GM12878 (cell line): ENCODE data around the gene ARHGAP27. TPM values are rescaled to one million over a fixed set of nuclear protein-coding genes. Genes with fewer than 3 reads are reported as not detected.

ENCODE experiments used
- ATAC-seq: fragments of 200-7000 bp; cut with Tn5 transposase; 3 replicates; pipeline ENCODE4 v1.9.1; 2020; ENCODE audit warnings: mild to moderate bottlenecking, moderate library complexity
- BruUV-seq: library from RNA; stranded (reverse); fragments of 400-500 nt; replicated peaks from 2 replicates; lab custom pipeline; 2021; lab: Mats Ljungman, UMichigan
- CTCF ChIA-PET: fragments of 300-600 bp; sonication (Branson Sonifier 250); formaldehyde crosslinking; extraction: SDS; loops from one replicate; lab custom pipeline; 2021; ENCODE audit warnings: inconsistent platforms; lab: Yijun Ruan, JAX
- POLR2A ChIA-PET: fragments of 350-600 bp; formaldehyde crosslinking; extraction: SDS; loops from one replicate; lab custom pipeline; 2021; ENCODE audit warnings: inconsistent platforms; lab: Charles Lee
- RAD21 ChIA-PET: fragments of 300-600 bp; sonication (Branson Sonifier 250); formaldehyde crosslinking; loops from one replicate; lab custom pipeline; 2023; ENCODE audit warnings: antibody characterized with exemption; ENCODE audit not compliant: unreplicated experiment; lab: Charles Lee
- SMC1A ChIA-PET: fragments of 300-600 bp; sonication (Branson Sonifier 250); formaldehyde crosslinking; loops from one replicate; lab custom pipeline; 2023; ENCODE audit not compliant: unreplicated experiment, uncharacterized antibody; lab: Charles Lee
- DNase-seq: peaks from one replicate; pipeline ENCODE4 v3.0.0-alpha.2; 2011; ENCODE audit warnings: low read depth, low spot score
- FAIRE-seq: peaks from 3 replicates; lab custom pipeline; 2011; peaks lifted over from hg19 to GRCh38; lab: Jason Lieb, UNC
- H2AFZ ChIP-seq: 2 replicates; pipeline ENCODE4 v1.6.0; 2011; ENCODE audit warnings: low read depth, low read length, control low read depth; ENCODE audit not compliant: control insufficient read depth
- H3K27ac ChIP-seq: 2 replicates; pipeline ENCODE4 v1.5.1; 2011; ENCODE audit warnings: control low read depth; ENCODE audit not compliant: control insufficient read depth, insufficient read depth
- H3K27me3 ChIP-seq, 2 experiments: replicated peaks in 1 of 2; 2 replicates each; pipeline versions ENCODE4 v1.6.0 to v1.6.1; 2011; ENCODE audit warnings: low read length in 1 of 2; ENCODE audit not compliant: control insufficient read depth in 2 of 2, insufficient read depth in 2 of 2
- H3K36me3 ChIP-seq, 2 experiments: 2 replicates each; pipeline ENCODE4 v1.5.1; 2011; ENCODE audit warnings: low read length in 1 of 2; ENCODE audit not compliant: control insufficient read depth in 2 of 2, insufficient read depth in 2 of 2
- H3K4me1 ChIP-seq: 2 replicates; pipeline ENCODE4 v1.6.1; 2011; ENCODE audit warnings: mild to moderate bottlenecking, low read length, moderate library complexity, mixed read lengths; ENCODE audit not compliant: control insufficient read depth, insufficient read depth
- H3K4me2 ChIP-seq: 2 replicates; pipeline ENCODE4 v1.6.0; 2011; ENCODE audit warnings: control low read depth; ENCODE audit not compliant: control insufficient read depth, insufficient read depth
- H3K4me3 ChIP-seq: fragments of 200-600 bp; sonication (generic); 2 replicates; pipeline ENCODE4 v1.5.1; 2016
- H3K79me2 ChIP-seq: 2 replicates; pipeline ENCODE4 v1.6.0; 2011; ENCODE audit warnings: low read length; ENCODE audit not compliant: control insufficient read depth, insufficient read depth
- H3K9ac ChIP-seq: 2 replicates; pipeline ENCODE4 v1.8.0; 2011; ENCODE audit warnings: low read length, control low read depth, mixed read lengths; ENCODE audit not compliant: control insufficient read depth, insufficient read depth
- H3K9me3 ChIP-seq: replicated peaks from 3 replicates; pipeline ENCODE4 v1.5.1; 2011; ENCODE audit warnings: mild to moderate bottlenecking, low read length; ENCODE audit not compliant: control insufficient read depth, insufficient read depth
- H4K20me1 ChIP-seq: 2 replicates; pipeline ENCODE4 v1.6.0; 2011; ENCODE audit not compliant: control insufficient read depth, insufficient read depth
- ASH2L ChIP-seq: fragments of 300-600, 200-600 bp; sonication (generic); IDR thresholded peaks from 2 replicates; pipeline ENCODE4 v1.6.1; 2017; ENCODE audit warnings: low read depth, mild to moderate bottlenecking, borderline replicate concordance
- BCLAF1 ChIP-seq: fragments of 450-650 bp; IDR thresholded peaks from 2 replicates; pipeline ENCODE4 v1.6.1; 2017; ENCODE audit warnings: antibody characterized with exemption, mild to moderate bottlenecking, moderate library complexity
- CTCF ChIP-seq, 3 experiments: IDR thresholded peaks in 2 of 3; conservative IDR thresholded peaks in 1 of 3; 2 replicates each; pipeline ENCODE4 v1.5.1; 2011; ENCODE audit warnings: low read depth in 3 of 3, low read length in 3 of 3, mild to moderate bottlenecking in 3 of 3, control low read depth in 2 of 3, moderate library complexity in 2 of 3, inconsistent platforms in 1 of 3, mixed read lengths in 1 of 3; ENCODE audit not compliant: control insufficient read depth in 2 of 3, insufficient read depth in 1 of 3; ENCODE audit errors: extremely low read depth in 1 of 3
- MAX ChIP-seq: IDR thresholded peaks from 2 replicates; pipeline ENCODE4 v1.6.1; 2012; ENCODE audit warnings: low read depth, low read length, improper control_type of control experiment
- MEF2B ChIP-seq: fragments of 450-650 bp; IDR thresholded peaks from 2 replicates; pipeline ENCODE4 v1.6.1; 2018; ENCODE audit warnings: mild to moderate bottlenecking, moderate library complexity; ENCODE audit not compliant: partially characterized antibody, poor library complexity, severe bottlenecking
- MTA2 ChIP-seq: fragments of 450-650 bp; IDR thresholded peaks from 2 replicates; pipeline ENCODE4 v1.6.1; 2016; ENCODE audit warnings: low read depth, mild to moderate bottlenecking, moderate library complexity
- RAD21 ChIP-seq: IDR thresholded peaks from 2 replicates; pipeline ENCODE4 v1.6.1; 2011; ENCODE audit warnings: mild to moderate bottlenecking, low read depth, low read length, moderate library complexity; ENCODE audit not compliant: insufficient read depth
- RBBP5 ChIP-seq: fragments of 200-600 bp; sonication (generic); conservative IDR thresholded peaks from 2 replicates; pipeline ENCODE4 v1.6.1; 2016
- SMAD1 ChIP-seq: fragments of 450-650 bp; IDR thresholded peaks from 2 replicates; pipeline ENCODE4 v1.6.1; 2018; ENCODE audit warnings: mild to moderate bottlenecking, low read depth; ENCODE audit not compliant: partially characterized antibody
- SREBF2 ChIP-seq: IDR thresholded peaks from 2 replicates; pipeline ENCODE4 v1.6.1; 2012; ENCODE audit warnings: mild to moderate bottlenecking, low read length
- YY1 ChIP-seq: IDR thresholded peaks from 2 replicates; pipeline ENCODE4 v1.6.1; 2011; ENCODE audit warnings: low read depth, mild to moderate bottlenecking, low read length
- ZNF274 ChIP-seq: IDR thresholded peaks from one replicate; pipeline ENCODE4 v1.8.0; 2011; ENCODE audit not compliant: insufficient read length, insufficient read depth
- WGBS: methylation state at CpG from one replicate; pipeline ENCODE4 v1.1.6; 2016; ENCODE audit warnings: low lambda C conversion rate; ENCODE audit not compliant: insufficient replicate concordance, insufficient coverage; ENCODE audit errors: missing lambda C conversion rate; 5-methylcytosine and 5-hydroxymethylcytosine counted together
- in situ Hi-C: fragments of 300-500 bp; cut with MboI; formaldehyde crosslinking; loops from 9 replicates; pipeline ENCODE4 v1.14.3; 2018; ENCODE audit warnings: mixed read lengths
- intact Hi-C: fragments of 100-400 bp; cut with micrococcal nuclease; formaldehyde crosslinking; loops from one replicate; pipeline ENCODE4 v1.14.2; 2022; ENCODE audit not compliant: unreplicated experiment
- polyA plus RNA-seq, 11 experiments: library from polyadenylated mRNA; depleted of rRNA in 4 of 11; unstranded in 6 of 11; stranded (reverse) in 5 of 11; fragments of >200 nt; fragmentation: Nextera tagmentation in 4 of 11; fragmentation: Illumina TruSeq in 1 of 11; extraction: Ambion mirVana in 4 of 11; extraction: Trizol in 1 of 11; gene quantifications; 1 replicate in 1 of 11; 2 replicates in 10 of 11; pipeline versions ENCODE4 v1.2.1 to v1.2.3, GENCODE V29; 2011 to 2016; ENCODE audit warnings: inconsistent platforms in 2 of 11, missing spikeins in 2 of 11, low read depth in 1 of 11
- total RNA-seq, 4 experiments: library from RNA; depleted of rRNA in 3 of 4; stranded (reverse); fragments of >200 nt in 3 of 4; fragmentation: Illumina TruSeq in 1 of 4; extraction: Trizol in 1 of 4; gene quantifications; 2 replicates each; pipeline versions ENCODE4 v1.2.1 to v1.2.3, GENCODE V29; 2013 to 2021
- TF ChIP-seq, protein P1 (sequence below): fragments of 450-650 bp; IDR thresholded peaks from 2 replicates; pipeline ENCODE4 v1.6.1; 2017; ENCODE audit warnings: borderline replicate concordance
- TF ChIP-seq, protein P2 (sequence below): IDR thresholded peaks from 2 replicates; pipeline ENCODE4 v1.6.1; 2012; ENCODE audit warnings: low read length, inconsistent platforms

ARHGAP27 gene
- total and polyA plus RNA-seq, 10 of the 15 experiments (the other 5 are each of a cell fraction or from before 2014, with no cell fraction given): 0.64 to 45.7 (median 17.7) TPM

DNA sequence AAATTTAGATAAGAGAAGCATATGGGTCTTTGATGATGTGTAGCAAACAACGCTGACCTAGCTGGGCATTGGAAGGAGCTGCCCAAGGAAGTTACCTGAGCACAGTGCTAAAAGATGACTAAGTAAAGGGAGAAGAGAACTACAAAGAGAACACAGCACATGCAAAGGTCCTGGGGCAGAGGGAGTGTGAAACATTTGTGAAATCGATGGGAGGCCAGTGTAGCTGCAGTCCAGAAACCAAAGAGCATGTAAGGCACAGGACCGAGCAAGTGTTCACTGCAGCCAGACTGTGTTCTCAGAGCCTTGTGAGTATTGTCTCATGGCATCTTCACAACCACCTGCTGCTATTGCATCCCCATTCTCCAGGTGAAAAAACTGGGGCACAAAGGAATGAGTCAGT lies 44.9 kb downstream of the ARHGAP27 start:
- TF ChIP-seq ZNF274: no peak
- no peak for TF ChIP-seq MTA2
- no peak for TF ChIP-seq RBBP5
- TF ChIP-seq BCLAF1: no peak
- TF ChIP-seq SMAD1: no peak
- no peak for TF ChIP-seq CTCF (IDR thresholded peaks at IDR 0.05 in 2 of 3, conservative IDR thresholded peaks at IDR 0.05 in 1 of 3; ENCODE audit: control insufficient read depth in 2 of 3, extremely low read depth in 1 of 3, insufficient read depth in 1 of 3, low read depth in 3 of 3, low read length in 3 of 3)
- TF ChIP-seq, protein P1, sequence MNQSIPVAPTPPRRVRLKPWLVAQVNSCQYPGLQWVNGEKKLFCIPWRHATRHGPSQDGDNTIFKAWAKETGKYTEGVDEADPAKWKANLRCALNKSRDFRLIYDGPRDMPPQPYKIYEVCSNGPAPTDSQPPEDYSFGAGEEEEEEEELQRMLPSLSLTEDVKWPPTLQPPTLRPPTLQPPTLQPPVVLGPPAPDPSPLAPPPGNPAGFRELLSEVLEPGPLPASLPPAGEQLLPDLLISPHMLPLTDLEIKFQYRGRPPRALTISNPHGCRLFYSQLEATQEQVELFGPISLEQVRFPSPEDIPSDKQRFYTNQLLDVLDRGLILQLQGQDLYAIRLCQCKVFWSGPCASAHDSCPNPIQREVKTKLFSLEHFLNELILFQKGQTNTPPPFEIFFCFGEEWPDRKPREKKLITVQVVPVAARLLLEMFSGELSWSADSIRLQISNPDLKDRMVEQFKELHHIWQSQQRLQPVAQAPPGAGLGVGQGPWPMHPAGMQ: no peak
- no peak for TF ChIP-seq RAD21
- no peak for TF ChIP-seq MAX
- no peak for TF ChIP-seq YY1
- no peak for TF ChIP-seq SREBF2
- no peak for TF ChIP-seq MEF2B
- TF ChIP-seq, protein P2, sequence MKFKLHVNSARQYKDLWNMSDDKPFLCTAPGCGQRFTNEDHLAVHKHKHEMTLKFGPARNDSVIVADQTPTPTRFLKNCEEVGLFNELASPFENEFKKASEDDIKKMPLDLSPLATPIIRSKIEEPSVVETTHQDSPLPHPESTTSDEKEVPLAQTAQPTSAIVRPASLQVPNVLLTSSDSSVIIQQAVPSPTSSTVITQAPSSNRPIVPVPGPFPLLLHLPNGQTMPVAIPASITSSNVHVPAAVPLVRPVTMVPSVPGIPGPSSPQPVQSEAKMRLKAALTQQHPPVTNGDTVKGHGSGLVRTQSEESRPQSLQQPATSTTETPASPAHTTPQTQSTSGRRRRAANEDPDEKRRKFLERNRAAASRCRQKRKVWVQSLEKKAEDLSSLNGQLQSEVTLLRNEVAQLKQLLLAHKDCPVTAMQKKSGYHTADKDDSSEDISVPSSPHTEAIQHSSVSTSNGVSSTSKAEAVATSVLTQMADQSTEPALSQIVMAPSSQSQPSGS: no peak
- TF ChIP-seq ASH2L: no peak
- RAD21 ChIA-PET: interaction anchor here (0.9 to 7.4 kb wide), 10 partner anchors 19 to 169 kb away, joined by 3 to 107 read pairs (median 3); partner anchors contain the start of gene MAP3K14
- CTCF ChIA-PET: interaction anchor here (0.6 to 15.5 kb wide), 15 partner anchors 13 to 252 kb away, joined by 3 to 291 read pairs (median 5); partner anchors contain the start of genes ACBD4, FMNL1 and MAP3K14
- Histone ChIP-seq H3K27ac (no peak overlapping the region), H3K4me2 (no peak overlapping the region), H3K4me3 (no peak overlapping the region), H3K4me1 (peaks cover 12% of the 10 kb centered on the region), H3K9me3 (no peaks in the 10 kb centered on the region), H2AFZ (no peak overlapping the region), H3K36me3 (no peaks in the 10 kb centered on the region), H3K9ac (no peak overlapping the region), H3K79me2 (no peaks in the 10 kb centered on the region), H4K20me1 (no peaks in the 10 kb centered on the region), H3K27me3 (no peaks in the 10 kb centered on the region)
- no TSS peak for BruUV-seq
- WGBS: 68% methylated on average over 3 of the region's 3 CpGs
- SMC1A ChIA-PET: interaction anchor here (1.1 to 12.7 kb wide), 11 partner anchors 22 to 252 kb away, joined by 3 to 184 read pairs (median 4); partner anchors contain the start of genes ACBD4, FMNL1 and MAP3K14
- POLR2A ChIA-PET: interaction anchor here (2.0 kb wide), 1 partner anchor 111 kb away, joined by 6 read pairs; no protein-coding TSS in a partner anchor
- ATAC-seq (no peak), DNase-seq (no peak), FAIRE-seq (no peak)
- in situ Hi-C loops (loop anchor here (5.0 kb wide), 2 partner anchors 110 to 170 kb away; no protein-coding TSS in a partner anchor), intact Hi-C loops (loop anchor here (5.0 kb wide), 1 partner anchor 85 kb away; no protein-coding TSS in a partner anchor)
